GM12891 (cell line): ENCODE measurements around the gene DSG4.

ENCODE experiments used
- POLR2A ChIP-seq: IDR thresholded peaks from 2 replicates; pipeline ENCODE4 v1.6.1; 2011; ENCODE audit warnings: low read depth, low read length, control low read depth
- POLR2AphosphoS5 ChIP-seq: IDR thresholded peaks from 2 replicates; pipeline ENCODE4 v1.6.1; 2011; ENCODE audit warnings: low read depth, low read length, control low read depth
- TAF1 ChIP-seq: IDR thresholded peaks from 2 replicates; pipeline ENCODE4 v1.6.1; 2011; ENCODE audit warnings: low read depth, low read length, control low read depth

- TF ChIP-seq TAF1 (no peak), POLR2A (no peak), POLR2AphosphoS5 (no peak)
These were observed 70.3 kb downstream of the DSG4 start for GRCh38 chr18:31446854-31447253.
